Fibroblast of skin of back (primary cell): Measurements from ENCODE around the gene TTC9.

ENCODE experiments used
- DNase-seq: peaks from one replicate; pipeline ENCODE4 v3.0.0-alpha.2; 2013

The TTC9 gene

DNA sequence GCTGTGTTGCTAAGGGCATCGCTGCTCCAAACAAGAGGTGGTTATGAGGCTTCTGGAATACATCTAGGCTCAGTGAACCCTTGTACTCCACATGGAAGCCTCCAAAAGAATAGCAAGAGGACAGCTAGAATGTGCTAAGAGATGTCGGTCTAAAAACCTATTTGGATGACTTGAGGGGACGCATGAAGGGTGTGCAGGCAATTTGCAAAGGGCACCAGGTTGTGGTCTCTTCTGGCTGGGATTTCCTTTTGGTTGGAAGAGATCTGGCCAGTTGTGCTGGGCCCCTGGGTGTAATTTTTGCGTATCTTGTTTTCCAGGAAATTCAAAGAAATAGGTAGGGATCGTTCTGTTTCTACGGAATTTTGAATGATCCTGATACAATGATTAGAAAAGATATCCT is 4.2 kb downstream of the TTC9 start:
- no peak for DNase-seq

DNA sequence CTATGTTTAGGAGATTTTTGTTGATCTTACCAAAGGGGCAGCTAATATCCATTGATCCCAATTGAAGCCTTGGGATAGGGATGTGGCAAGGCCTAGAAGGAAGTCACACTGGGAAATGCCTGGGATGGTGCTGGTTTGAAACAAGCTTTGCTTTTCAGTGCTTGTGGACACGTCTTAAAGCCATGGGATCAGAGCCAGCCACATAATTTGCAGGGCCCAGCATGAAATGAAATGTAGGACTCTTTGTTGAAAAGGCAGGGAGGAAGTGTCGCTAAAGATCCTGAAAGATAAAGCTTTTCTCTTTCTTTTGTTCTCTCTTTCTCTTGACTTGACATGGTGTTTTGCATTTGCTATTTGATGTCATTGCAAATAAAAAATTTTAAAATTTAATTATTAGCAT is 5.0 kb downstream of the TTC9 start:
- no peak for DNase-seq

GRCh38 chr14:70648346-70648745 is 6.6 kb downstream of the TTC9 start:
- no peak for DNase-seq

DNA sequence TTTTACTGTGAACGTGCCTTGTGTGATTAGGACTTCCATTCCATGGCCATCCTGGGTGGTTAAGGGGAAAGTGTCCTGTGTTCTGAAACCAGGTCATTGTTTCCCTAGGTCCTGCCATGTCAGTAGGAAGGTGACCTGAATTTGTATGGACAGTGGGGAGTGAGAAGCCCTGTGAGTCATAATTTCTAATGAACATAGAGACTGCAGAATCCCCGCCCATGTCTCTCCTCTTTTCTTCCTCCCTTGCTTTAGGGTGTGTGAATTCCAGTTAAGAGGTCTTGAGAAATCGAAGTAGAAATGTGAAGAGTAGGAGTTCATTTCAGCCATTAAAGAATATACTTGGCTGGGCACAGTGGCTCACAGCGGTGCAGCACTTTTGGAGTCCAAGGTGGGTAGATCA is 8.1 kb downstream of the TTC9 start:
- no peak for DNase-seq

DNA sequence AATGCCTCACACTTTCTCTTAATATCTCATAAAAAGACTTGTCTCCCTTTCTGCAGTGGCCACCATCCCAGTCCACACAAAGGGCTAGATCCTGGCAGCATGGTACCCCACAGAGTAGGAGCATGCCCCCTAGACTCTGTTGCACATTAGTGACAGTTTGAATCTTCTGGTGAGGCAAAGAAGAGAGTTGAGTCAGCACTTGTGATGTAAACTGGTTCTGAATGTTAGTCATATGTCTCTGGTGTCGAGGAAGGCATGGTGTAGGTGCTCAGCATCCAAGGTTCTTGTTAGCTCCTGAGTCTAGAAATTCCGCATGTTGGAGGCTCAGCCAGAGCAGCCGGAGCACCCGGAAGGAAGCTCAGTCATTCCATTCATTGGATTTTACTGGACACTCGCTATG is 9.8 kb downstream of the TTC9 start:
- DNase-seq = no peak

DNA sequence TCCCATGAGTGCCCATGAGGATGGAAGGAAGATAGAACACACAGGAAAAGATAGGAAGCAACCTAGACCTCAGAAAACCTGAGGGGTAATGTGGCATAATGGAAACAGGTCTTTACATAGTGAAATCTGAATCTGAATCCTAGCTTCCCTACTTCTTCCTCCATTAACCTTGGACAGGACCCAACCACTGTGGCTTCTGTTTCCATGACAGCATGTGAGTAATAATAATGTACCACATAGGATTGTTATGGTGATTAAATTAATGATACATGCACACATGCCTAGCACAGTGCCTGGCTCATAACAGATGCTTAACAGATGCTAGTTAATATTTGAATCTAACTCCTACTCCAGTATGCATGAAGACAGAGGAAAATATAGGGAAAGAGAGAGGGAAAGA is 11.2 kb downstream of the TTC9 start:
- DNase-seq = no peak

GRCh38 chr14:70653662-70654061 is 11.9 kb downstream of the TTC9 start:
- DNase-seq = no peak

- DNase-seq = no peak
These were observed 12.9 kb downstream of the TTC9 start for GRCh38 chr14:70654632-70655031.

DNA sequence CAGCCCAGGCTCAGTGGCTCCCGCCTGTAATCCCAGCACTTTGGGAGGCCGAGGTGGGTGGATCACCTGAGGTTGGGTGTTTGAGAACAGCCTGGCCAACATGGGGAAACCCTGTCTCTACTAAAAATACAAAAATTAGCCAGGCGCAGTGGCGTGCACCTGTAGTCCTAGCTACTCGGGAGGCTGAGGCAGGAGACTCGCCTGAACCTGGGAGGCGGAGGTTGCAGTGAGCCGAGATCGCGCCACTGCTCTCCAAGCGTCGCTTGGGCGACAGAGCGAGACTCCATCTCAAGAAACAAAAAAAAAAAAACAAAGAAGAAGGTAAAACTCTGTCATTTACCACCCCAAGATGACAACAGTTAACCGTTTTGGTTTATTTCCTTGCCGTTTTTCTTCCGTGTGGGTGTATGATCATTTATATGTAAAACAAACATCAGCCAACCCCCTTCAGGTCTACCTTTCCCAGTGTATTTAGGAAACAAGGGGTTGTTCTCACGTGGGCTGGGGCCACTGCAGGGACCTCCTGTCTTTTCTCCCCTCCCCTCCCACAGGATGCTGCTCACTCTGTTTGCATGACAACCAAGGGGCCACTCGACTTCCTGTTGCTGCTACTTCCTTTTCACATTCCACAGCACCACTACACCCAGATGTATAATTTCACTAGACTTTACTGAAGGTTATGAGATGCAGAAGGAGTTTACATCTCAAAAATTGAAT is 13.6 kb downstream of the TTC9 start:
- peak; percentile 11 for DNase-seq

DNA sequence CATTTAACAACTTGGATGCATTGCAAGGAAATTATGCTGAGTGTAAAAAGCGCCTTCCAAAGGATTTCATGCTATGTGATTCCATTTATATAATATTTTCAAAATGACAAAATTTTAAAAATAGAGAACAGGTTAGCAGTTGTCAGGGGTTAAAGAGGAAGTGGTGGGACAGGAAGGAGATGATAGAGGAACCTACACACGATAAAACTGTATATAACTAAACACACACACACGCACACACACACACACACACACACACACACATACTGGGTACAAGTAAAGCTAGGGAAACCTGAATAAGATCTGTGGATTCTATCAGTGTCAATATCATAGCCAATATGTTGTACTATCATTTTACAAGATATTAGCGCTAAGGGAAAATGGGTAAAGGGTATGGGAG is 17.2 kb downstream of the TTC9 start:
- DNase-seq = no peak

GRCh38 chr14:70660967-70661893 is 19.5 kb downstream of the TTC9 start:
- no peak for DNase-seq

GRCh38 chr14:70662080-70662479 is 20.4 kb downstream of the TTC9 start:
- no peak for DNase-seq

GRCh38 chr14:70662816-70663215 is 21.1 kb downstream of the TTC9 start:
- no peak for DNase-seq

DNA sequence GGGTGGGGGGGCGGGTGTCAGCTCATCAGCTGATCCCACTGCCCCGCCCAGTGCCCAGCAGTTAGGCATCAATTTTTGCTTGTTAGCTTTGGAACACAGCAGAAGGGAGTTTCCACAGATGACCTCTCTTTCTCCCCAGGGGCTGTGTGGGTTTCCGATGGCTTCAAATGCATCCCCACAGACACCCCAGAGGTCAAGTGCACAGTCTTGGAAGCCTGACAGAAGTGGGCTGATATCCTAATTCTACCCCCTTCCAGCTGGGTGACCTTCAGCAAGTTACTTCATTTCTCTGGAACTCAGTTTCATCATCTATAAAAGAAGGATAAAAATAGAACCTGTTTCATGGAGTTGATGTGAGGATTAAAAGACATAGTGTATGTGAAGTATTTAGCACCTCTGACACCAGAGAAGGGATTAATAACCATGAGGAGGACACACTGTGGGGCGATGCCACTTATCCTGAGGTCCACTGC is 22.0 kb downstream of the TTC9 start:
- DNase-seq = peak; percentile 30

DNA sequence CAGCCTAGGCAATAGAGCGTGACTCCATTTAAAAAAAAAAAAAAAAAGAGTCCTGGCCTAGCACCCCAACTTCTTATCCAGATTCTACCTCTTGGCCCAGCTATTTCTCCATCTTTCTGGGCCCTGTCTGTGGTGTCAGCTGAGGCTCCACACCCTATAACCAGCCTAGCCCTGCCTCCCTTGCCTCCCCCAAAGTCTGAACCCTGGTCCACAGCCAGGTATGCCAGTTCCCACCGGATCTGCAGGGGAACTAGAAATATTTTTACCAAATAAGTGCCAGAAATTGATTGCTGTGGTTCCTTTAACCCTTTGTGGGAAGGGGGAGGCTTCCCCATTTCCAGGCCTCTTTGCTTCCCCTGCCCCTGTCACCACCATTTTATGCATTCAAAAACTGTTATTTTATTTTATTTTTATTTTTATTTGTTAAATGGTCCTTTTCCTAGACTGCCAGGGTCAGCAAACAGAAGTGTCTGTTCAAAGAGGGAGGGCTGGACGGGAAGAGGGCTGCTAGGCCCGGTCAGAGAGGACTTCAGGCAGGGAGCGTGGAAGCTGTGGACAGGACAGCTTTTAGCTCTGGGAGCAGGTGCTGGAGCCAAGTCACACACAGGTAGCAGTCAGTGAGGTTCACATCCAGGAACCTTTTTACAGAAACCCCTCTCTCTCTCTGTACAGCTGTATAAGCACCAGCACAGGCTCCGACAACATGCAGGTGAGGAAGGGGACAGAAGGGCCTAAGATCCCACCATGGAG is 23.2 kb downstream of the TTC9 start:
- no peak for DNase-seq

- DNase-seq = peak; percentile 79
These were observed 24.0 kb downstream of the TTC9 start for GRCh38 chr14:70665448-70666360.

- DNase-seq = peak; percentile 46
These were observed 24.6 kb downstream of the TTC9 start for GRCh38 chr14:70666361-70666686.

GRCh38 chr14:70670992-70671651 is 29.4 kb downstream of the TTC9 start:
- no peak for DNase-seq

DNA sequence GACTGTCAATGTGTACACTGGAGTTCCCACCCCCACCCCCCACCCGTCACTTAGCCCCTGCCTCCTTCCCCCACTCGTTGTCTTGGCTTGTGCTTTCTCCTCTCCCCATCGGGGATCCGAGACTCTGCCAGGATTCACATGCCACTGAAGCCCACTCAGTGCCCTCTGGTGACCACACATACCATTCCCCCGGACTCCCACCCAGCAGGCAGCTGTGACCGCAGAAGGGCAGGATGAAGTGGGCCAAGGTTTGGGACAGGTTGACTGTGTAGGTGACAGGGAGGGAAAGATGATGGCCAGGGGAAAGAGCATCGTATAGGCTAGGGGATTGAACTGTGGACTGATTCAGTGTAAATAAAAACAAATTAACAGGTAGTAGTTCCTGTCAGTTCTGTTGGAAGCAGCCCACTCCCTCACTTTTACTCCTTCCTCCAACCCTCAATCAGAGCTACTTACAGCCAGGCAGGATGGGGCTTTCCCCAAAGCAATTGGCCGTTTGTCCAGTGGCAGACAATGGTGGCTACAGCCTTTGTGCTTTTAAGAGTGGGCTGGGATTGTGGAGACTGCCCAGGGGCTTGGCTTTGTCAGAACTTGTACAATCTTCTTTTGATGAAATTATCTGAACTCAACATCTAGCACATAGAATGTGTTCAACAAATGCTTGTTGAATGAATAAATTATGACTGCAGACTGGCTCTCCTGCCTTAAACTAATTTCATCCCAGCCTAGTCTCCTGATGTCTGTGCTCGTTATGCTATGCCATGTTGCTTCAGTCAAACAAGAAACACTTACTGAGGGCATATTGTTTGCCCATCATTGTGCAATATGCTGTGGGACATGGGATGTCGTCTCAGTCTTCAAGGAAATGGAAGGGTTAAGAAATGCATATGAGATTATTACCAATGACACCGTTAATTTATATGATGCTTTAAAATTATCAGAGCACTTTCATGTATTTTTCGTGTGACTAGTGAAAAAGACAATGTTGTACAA is 30.2 kb downstream of the TTC9 start:
- DNase-seq = no peak

DNA sequence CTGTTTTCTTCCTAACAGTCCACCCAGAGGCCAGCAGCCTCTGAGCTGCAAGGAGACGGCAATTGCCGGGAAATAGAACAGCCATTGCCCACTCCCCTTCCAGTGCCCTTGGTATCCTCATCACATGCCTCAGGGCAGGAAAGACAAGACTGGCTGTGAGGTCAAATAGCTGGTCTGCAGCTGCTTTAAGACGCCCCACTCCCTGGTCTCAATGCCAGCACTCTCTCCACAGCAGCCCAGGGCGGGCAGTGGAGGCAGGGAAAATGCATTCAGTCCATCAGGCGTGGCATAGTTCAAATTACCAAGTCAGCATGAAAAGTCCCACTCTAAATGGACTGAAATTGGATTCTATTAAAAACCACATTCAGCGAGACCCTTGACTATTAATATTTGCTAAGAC is 35.6 kb downstream of the TTC9 start:
- no peak for DNase-seq
